H9 (cell line): Measurements from ENCODE around the gene UCK1. TPM values are rescaled to one million over a fixed set of nuclear protein-coding genes. Genes with fewer than 3 reads are reported as not detected.
A peak's percentile ranks its signal among the peaks of the same experiment; 100 is the strongest.

Experiments used
- DNase-seq: peaks from one replicate; pipeline ENCODE4 v3.0.0-alpha.2; 2017
- H2AFZ ChIP-seq: one replicate; pipeline ENCODE4 v1.6.1; 2013; ENCODE audit warnings: mild to moderate bottlenecking, low read length, control low read depth, moderate library complexity
- H2AK5ac ChIP-seq: 2 replicates; pipeline ENCODE4 v1.6.1; 2013; ENCODE audit warnings: low read length, control low read depth, mixed read lengths; ENCODE audit not compliant: insufficient read length
- H2BK120ac ChIP-seq: one replicate; pipeline ENCODE4 v1.6.1; 2013; ENCODE audit warnings: low read depth, mild to moderate bottlenecking, low read length, control low read depth, inconsistent platforms; ENCODE audit not compliant: poor library complexity, severe bottlenecking
- H2BK12ac ChIP-seq: 2 replicates; pipeline ENCODE4 v1.6.1; 2013; ENCODE audit warnings: low read length, control low read depth, mixed read lengths, low read depth; ENCODE audit not compliant: insufficient read length
- H2BK15ac ChIP-seq: 2 replicates; pipeline ENCODE4 v1.6.1; 2013; ENCODE audit warnings: low read depth, low read length, control low read depth
- H2BK20ac ChIP-seq: one replicate; pipeline ENCODE4 v1.6.1; 2013; ENCODE audit warnings: low read depth, mild to moderate bottlenecking, low read length, control low read depth, inconsistent platforms; ENCODE audit not compliant: poor library complexity, severe bottlenecking
- H2BK5ac ChIP-seq: 2 replicates; pipeline ENCODE4 v1.6.1; 2013; ENCODE audit warnings: low read length, control low read depth, mixed read lengths; ENCODE audit not compliant: insufficient read length
- H3K14ac ChIP-seq: 2 replicates; pipeline ENCODE4 v1.6.1; 2013; ENCODE audit warnings: low read length, control low read depth; ENCODE audit not compliant: insufficient read depth
- H3K18ac ChIP-seq: 2 replicates; pipeline ENCODE4 v1.6.1; 2013; ENCODE audit warnings: low read depth, mild to moderate bottlenecking, mixed read lengths, low read length, control low read depth; ENCODE audit not compliant: insufficient read length
- H3K23ac ChIP-seq: 2 replicates; pipeline ENCODE4 v1.6.1; 2013; ENCODE audit warnings: low read length, control low read depth, mixed read lengths, low read depth; ENCODE audit not compliant: insufficient read length
- H3K23me2 ChIP-seq: 2 replicates; pipeline ENCODE4 v1.6.1; 2013; ENCODE audit warnings: low read depth, mild to moderate bottlenecking, mixed read lengths, low read length, control low read depth; ENCODE audit not compliant: insufficient read length, poor library complexity, severe bottlenecking
- H3K27ac ChIP-seq: 2 replicates; pipeline ENCODE4 v1.5.1; 2013; ENCODE audit warnings: low read length, control low read depth, mixed read lengths, low read depth; ENCODE audit not compliant: insufficient read length
- H3K27me3 ChIP-seq: 2 replicates; pipeline ENCODE4 v1.6.1; 2013; ENCODE audit warnings: low read length, control low read depth, inconsistent platforms; ENCODE audit not compliant: insufficient read depth
- H3K4ac ChIP-seq: 2 replicates; pipeline ENCODE4 v1.6.1; 2013; ENCODE audit warnings: low read depth, mild to moderate bottlenecking, control low read depth, inconsistent platforms, low read length, moderate library complexity
- H3K4me1 ChIP-seq: 2 replicates; pipeline ENCODE4 v1.6.1; 2013; ENCODE audit warnings: low read length, control low read depth, inconsistent platforms; ENCODE audit not compliant: insufficient read depth
- H3K4me2 ChIP-seq: 2 replicates; pipeline ENCODE4 v1.6.1; 2013; ENCODE audit warnings: low read length, control low read depth, mixed read lengths; ENCODE audit not compliant: insufficient read length, insufficient read depth
- H3K56ac ChIP-seq: 2 replicates; pipeline ENCODE4 v1.6.1; 2013; ENCODE audit warnings: low read depth, mild to moderate bottlenecking, mixed read lengths, low read length, control low read depth; ENCODE audit not compliant: insufficient read length
- H3K79me1 ChIP-seq: 2 replicates; pipeline ENCODE4 v1.6.1; 2013; ENCODE audit warnings: low read depth, mild to moderate bottlenecking, moderate library complexity, low read length, control low read depth, inconsistent platforms; ENCODE audit not compliant: insufficient read depth, poor library complexity, severe bottlenecking
- H3K79me2 ChIP-seq: 2 replicates; pipeline ENCODE4 v1.6.1; 2013; ENCODE audit warnings: low read length, control low read depth, inconsistent platforms; ENCODE audit not compliant: insufficient read depth
- H3K9ac ChIP-seq: 2 replicates; pipeline ENCODE4 v1.6.1; 2013; ENCODE audit warnings: low read length, control low read depth, mixed read lengths; ENCODE audit not compliant: insufficient read length; ENCODE audit errors: extremely low read depth
- H3K9me3 ChIP-seq: one replicate; pipeline ENCODE4 v1.6.1; 2013; ENCODE audit warnings: low read depth, low read length, inconsistent platforms; ENCODE audit not compliant: control insufficient read depth
- H3T11ph ChIP-seq: one replicate; pipeline ENCODE4 v1.6.1; 2013; ENCODE audit warnings: mild to moderate bottlenecking, low read length, control low read depth, inconsistent platforms
- H4K20me1 ChIP-seq: one replicate; pipeline ENCODE4 v1.6.1; 2013; ENCODE audit not compliant: control insufficient read depth, insufficient read length, insufficient read depth
- H4K5ac ChIP-seq: 2 replicates; pipeline ENCODE4 v1.6.1; 2013; ENCODE audit warnings: low read depth, mild to moderate bottlenecking, mixed read lengths, low read length, control low read depth; ENCODE audit not compliant: insufficient read length
- H4K8ac ChIP-seq: replicated peaks from 2 replicates; pipeline ENCODE4 v1.6.1; 2013; ENCODE audit warnings: low read length, control low read depth, mixed read lengths, low read depth; ENCODE audit not compliant: insufficient read length
- H4K91ac ChIP-seq: 2 replicates; pipeline ENCODE4 v1.6.1; 2013; ENCODE audit warnings: low read depth, mild to moderate bottlenecking, moderate library complexity, mixed read lengths, low read length, control low read depth; ENCODE audit not compliant: insufficient read length
- H3K27ac Mint-ChIP-seq, 3 experiments: 2 replicates in 2 of 3; 3 replicates in 1 of 3; pipeline ENCODE4 v1.8.0; 2020 to 2021; ENCODE audit warnings: mixed read lengths in 3 of 3, mild to moderate bottlenecking in 1 of 3, moderate library complexity in 1 of 3
- H3K27me3 Mint-ChIP-seq: 2 replicates; pipeline ENCODE4 v1.8.0; 2021; ENCODE audit warnings: low read depth, mild to moderate bottlenecking, moderate library complexity, mixed read lengths
- H3K36me3 Mint-ChIP-seq, 3 experiments: 2 replicates in 2 of 3; 3 replicates in 1 of 3; pipeline ENCODE4 v1.8.0; 2020 to 2021; ENCODE audit warnings: low read depth in 3 of 3, mixed read lengths in 3 of 3; ENCODE audit not compliant: insufficient read depth in 1 of 3
- H3K4me1 Mint-ChIP-seq, 2 experiments: 2 replicates each; pipeline ENCODE4 v1.8.0; 2020; ENCODE audit warnings: mixed read lengths in 2 of 2
- H3K4me3 Mint-ChIP-seq, 2 experiments: 2 replicates in 1 of 2; 3 replicates in 1 of 2; pipeline ENCODE4 v1.8.0; 2020 to 2021; ENCODE audit warnings: mild to moderate bottlenecking in 2 of 2, mixed read lengths in 2 of 2, moderate library complexity in 1 of 2
- H3K9me3 Mint-ChIP-seq, 2 experiments: 2 replicates in 1 of 2; 3 replicates in 1 of 2; pipeline ENCODE4 v1.8.0; 2020; ENCODE audit warnings: mild to moderate bottlenecking in 2 of 2, mixed read lengths in 2 of 2, moderate library complexity in 1 of 2
- WGBS: extraction: QIAGEN DNeasy Blood & Tissue Kit; methylation state at CpG from one replicate; pipeline ENCODE4 v1.1.7; 2013; ENCODE audit warnings: missing lambda C conversion rate, low lambda C conversion rate, mixed read lengths; ENCODE audit not compliant: insufficient read length; ENCODE audit errors: extremely low coverage; 5-methylcytosine and 5-hydroxymethylcytosine counted together
- total RNA-seq: library from RNA; stranded (reverse); gene quantifications from 2 replicates; pipeline ENCODE4 v1.2.1, GENCODE V29; 2021
- TF ChIP-seq, protein P1 (sequence below): fragments of 200-600 bp; sonication (generic); conservative IDR thresholded peaks from 3 replicates; pipeline ENCODE4 v1.8.0; 2021; ENCODE audit warnings: antibody characterized with exemption, mild to moderate bottlenecking

The UCK1 gene
- total RNA-seq, 1 experiment from 2014 or later: 54.2 TPM

DNA sequence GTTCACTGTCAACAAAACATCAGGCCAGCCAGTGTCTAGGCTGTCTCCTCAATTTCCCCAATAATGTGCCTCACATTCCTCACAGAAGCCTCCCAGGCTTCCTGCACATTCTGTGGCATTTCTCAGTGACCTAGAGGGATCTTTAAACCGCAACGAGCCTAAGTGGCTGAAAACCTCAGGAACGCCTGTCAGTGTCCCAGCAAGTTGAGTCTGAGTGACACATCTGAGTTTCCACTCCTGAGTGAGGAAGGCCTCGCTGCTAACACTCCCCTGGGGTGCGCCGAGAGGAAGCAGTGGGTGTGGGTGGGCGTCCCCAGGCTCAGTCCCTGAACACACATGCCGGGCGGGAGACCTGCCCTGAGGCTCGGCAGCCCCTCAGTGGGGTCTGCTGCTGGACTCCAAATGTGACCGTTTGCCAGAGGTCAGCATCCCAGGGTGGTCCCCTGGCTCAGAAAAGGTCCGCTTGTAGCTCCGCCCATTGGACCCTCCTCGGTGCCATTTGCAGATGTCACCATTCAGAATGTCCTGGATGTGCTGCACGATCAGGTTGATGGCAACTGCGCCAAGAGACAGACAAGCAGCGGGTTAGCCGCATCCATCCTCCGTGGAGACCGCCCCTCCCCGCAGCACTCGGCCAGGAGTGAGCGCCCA, 6.3 kb downstream of the UCK1 start:
- H3K18ac ChIP-seq: no peak overlapping the region
- no peak overlapping the region for H4K91ac ChIP-seq
- no peak overlapping the region for H3K56ac ChIP-seq
- Mint-ChIP-seq H3K27me3 (no peaks in the 10 kb centered on the region), H3K36me3 (peaks cover 36 to 89% (median 82%) of the 10 kb centered on the region in 3 experiments), H3K4me1 (peaks cover 0 to under 1% of the 10 kb centered on the region in 2 experiments; a peak in 2 of 4 replicates), H3K4me3 (no peak overlapping the region), H3K9me3 (no peaks in the 10 kb centered on the region), H3K27ac (peak overlapping the region in 2 of 3 experiments; percentile 76 to 85; a peak in 3 of 7 replicates)
- H2BK20ac ChIP-seq: no peak overlapping the region
- no peak for DNase-seq
- no peaks in the 10 kb centered on the region for H3K4me1 ChIP-seq
- H3K79me2 ChIP-seq: no peaks in the 10 kb centered on the region
- WGBS: no CpG with 5 or more reads among the region's 23 CpGs
- H2AK5ac ChIP-seq: no peak overlapping the region
- H2BK12ac ChIP-seq: no peak overlapping the region
- TF ChIP-seq, protein P1, sequence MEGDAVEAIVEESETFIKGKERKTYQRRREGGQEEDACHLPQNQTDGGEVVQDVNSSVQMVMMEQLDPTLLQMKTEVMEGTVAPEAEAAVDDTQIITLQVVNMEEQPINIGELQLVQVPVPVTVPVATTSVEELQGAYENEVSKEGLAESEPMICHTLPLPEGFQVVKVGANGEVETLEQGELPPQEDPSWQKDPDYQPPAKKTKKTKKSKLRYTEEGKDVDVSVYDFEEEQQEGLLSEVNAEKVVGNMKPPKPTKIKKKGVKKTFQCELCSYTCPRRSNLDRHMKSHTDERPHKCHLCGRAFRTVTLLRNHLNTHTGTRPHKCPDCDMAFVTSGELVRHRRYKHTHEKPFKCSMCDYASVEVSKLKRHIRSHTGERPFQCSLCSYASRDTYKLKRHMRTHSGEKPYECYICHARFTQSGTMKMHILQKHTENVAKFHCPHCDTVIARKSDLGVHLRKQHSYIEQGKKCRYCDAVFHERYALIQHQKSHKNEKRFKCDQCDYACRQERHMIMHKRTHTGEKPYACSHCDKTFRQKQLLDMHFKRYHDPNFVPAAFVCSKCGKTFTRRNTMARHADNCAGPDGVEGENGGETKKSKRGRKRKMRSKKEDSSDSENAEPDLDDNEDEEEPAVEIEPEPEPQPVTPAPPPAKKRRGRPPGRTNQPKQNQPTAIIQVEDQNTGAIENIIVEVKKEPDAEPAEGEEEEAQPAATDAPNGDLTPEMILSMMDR: no peak
- no peaks in the 10 kb centered on the region for H3K79me1 ChIP-seq
- H3K9me3 ChIP-seq: no peaks in the 10 kb centered on the region
- H2BK120ac ChIP-seq: no peak overlapping the region
- H2AFZ ChIP-seq: no peak overlapping the region
- no peak overlapping the region for H3T11ph ChIP-seq
- H3K27ac ChIP-seq: no peak overlapping the region
- no peak overlapping the region for H3K23ac ChIP-seq
- no peak overlapping the region for H4K8ac ChIP-seq
- H3K14ac ChIP-seq: no peak overlapping the region
- no peak overlapping the region for H4K5ac ChIP-seq
- no peak overlapping the region for H3K4me2 ChIP-seq
- H3K23me2 ChIP-seq: no peaks in the 10 kb centered on the region
- no peaks in the 10 kb centered on the region for H3K27me3 ChIP-seq
- no peak overlapping the region for H3K9ac ChIP-seq
- no peak overlapping the region for H3K4ac ChIP-seq
- H4K20me1 ChIP-seq: no peaks in the 10 kb centered on the region
- no peak overlapping the region for H2BK15ac ChIP-seq
- no peak overlapping the region for H2BK5ac ChIP-seq
